HG02678 (cell line): Measurements from ENCODE around the gene DDX42.
"Not testable (repeated sequence)": the region's sequence is repeated elsewhere in the genome, so short reads cannot be mapped to it uniquely, and the experiment has no call there.

Source experiments
- ATAC-seq: cut with Tn5 transposase; IDR thresholded peaks from one replicate; pipeline ENCODE4 v1.9.1; 2021; ENCODE audit warnings: mild to moderate bottlenecking, moderate library complexity; ENCODE audit not compliant: unreplicated experiment

Gene DDX42

DNA sequence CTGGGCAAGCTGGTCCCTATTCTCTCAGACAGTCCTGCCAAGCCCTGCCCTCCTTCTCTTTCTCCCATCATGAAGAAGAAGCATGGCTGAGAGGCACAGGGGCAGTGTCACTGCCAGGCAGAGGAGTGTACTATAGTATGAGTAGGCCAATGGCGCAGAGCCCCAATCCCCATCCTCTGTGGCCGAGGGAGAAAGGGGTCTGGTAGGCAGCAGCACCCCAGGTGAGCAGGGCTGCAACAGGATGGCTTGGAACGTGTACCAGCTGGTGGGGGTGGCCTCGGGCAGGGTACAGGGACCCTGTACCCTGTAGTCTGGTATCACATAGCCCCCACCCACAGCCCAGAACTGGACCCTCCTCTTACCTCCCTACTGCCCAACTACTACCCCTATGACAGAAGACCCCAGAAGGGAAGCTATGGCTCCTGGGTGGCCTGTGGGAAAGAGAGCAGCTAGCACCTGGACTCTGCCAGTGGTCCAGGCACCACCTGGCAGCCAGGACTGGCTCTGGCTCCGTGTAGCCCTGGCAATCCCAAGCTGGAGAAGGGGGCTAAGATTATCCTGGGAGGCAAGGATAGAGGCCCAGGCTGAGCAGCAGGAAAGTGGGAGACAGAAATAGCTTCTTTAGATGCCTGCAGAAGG is 64.1 kb downstream of the DDX42 start:
- no peak for ATAC-seq

DNA sequence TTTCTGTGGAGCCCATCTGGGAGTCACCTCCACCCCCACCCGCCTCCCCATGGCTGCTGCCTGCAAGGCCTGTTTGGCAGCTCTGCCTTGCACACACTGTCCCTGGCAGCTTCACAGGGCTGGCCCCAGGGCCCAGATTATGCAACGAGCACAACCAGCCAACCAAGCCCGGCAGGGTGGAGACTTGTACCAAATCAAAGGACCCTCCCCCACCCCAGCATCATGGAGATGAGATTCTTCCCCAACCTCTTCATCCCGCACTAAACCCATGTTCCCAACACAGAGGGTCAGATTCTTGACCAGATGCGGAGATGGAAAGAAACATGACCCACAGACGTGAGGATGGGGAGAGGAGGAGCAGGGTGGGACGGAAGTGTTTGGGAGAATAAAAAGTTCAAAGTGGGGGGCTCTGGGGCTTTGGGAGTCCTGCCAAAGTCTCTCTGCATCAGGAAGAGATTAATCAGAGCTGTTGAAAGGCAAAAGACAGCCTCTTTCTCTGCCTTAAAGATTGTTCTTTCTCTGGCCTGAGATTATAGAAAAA is 64.7 kb downstream of the DDX42 start:
- ATAC-seq, result no peak

DNA sequence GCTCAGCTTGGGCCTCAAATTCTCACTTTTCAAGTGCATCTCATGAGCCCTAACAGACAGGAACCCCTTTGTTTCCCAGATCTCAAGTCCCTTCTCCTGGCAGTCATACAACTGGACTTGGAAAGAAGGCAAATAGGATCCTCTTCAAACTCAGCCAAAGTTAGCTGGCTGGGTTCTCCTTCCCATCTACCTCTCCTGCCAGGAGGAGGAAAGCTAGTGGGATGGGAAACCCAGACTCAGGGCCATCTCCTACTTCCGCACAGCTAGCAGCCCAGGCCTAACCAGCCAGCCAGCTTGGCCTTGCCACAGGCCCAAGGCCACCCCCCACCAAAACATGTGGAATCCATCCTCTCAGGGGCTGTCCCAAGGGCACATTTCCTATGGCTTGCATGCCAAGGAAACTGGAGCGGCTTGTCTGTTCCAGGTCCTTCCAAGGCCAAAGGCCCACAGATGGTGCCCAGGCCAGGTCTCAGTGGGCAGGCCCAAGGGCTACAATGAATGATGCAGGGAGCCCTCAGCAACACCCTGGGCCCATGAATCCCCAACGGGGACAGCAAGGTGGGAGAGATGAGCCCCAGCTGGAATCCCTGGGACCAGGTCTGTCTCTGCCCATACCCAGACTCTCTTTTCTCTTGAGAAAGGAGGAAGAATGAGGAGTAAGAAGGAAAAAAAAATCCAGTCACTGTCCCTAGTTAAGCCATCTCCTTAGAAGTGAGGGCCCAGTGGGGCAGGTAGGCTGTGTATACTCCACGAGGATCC is 66.8 kb downstream of the DDX42 start:
- ATAC-seq, result no peak

DNA sequence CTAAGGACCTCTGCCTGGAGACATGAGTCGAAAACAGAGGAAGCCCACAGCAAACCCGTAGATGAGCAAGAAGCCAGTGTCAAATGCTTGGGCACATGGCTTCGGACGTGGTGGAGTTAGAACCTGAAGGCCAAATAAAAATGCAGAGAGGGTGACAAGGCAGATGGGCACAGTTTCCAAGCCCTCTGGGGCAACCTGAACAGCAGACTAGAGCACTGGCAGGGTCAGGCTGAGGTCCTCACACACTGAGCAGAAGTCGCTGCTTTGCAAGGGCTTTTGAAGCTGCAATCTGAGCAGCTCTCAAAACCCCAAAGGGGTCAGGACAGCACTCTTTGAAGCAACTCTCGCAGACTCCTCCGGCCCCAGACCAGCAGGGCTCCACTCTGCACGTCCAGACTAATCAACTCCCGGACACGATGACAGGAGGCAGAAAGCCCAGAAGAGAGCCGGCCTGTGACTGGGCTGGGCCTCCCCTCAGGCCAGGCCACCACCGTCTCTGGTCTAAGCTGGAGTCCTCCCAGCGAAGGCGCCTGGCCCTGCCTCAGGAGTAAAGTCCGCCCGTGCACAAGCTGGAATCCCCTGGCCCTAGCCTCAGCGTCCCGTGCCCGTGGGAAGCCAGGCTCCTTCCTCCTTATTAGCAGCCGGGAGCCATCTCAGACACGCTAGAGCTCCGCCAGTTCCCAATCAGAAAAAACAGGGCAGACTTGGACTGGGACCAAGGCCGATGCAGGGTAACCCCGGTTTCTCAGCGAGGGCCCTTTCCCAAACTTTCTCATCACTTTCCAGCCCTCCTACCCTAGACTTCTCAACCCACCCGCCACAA is 67.6 kb downstream of the DDX42 start:
- ATAC-seq, result no peak

GRCh38 chr17:63842173-63842539 is 68.2 kb downstream of the DDX42 start:
- ATAC-seq, result peak; percentile 28

- peak; percentile 78 for ATAC-seq
Measured at GRCh38 chr17:63842540-63843386, 68.8 kb downstream of the DDX42 start, which contains the start of gene SMARCD2. SMARCD2 (minus strand) TSS chr17:63842685; CDS start chr17:63842674, 11 bp downstream.

DNA sequence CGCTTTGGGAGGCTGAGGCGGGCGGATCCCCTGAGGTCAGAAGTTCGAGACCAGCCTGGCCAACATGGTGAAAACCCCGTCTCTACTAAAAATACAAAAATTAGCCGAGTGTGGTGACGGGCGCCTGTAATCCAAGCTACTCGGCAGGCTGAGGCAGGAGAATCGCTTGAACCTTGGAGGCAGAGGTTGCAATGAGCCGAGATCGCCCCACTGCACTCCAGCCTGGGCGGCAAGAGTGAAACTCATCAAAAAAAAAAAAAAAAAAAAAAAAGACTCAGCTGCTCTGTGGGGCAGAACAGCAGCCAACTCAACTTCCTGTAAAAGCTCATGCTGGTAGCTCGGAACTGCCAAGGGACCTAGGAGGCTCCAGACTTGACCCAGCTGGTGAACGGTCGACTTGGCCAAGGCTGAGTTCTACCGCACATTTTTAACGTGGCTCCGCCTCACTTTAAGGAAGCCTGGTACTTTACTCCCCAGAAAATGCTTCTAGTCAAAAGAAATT is 69.5 kb downstream of the DDX42 start:
- not testable (repeated sequence) for ATAC-seq

GRCh38 chr17:63843910-63844677 is 70.1 kb downstream of the DDX42 start:
- ATAC-seq, result no peak

DNA sequence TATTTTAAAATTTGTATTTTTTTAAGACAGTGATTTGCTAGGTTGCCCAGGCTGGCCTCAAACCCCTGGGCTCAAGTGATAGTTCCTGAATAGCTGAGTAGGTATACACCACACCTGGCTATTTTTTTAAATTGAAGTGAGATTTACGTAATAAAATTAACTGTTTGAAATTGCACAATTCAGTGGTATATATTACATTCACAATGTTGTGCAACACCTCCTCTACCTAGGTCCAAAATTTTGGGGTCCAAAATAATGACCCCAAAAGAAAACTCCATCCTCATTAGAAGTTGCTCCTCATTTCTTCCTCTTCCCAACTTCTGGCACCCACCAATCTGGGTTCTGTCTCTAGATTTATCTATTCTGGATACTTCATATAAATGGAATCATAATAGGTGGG is 71.5 kb downstream of the DDX42 start:
- no peak for ATAC-seq

DNA sequence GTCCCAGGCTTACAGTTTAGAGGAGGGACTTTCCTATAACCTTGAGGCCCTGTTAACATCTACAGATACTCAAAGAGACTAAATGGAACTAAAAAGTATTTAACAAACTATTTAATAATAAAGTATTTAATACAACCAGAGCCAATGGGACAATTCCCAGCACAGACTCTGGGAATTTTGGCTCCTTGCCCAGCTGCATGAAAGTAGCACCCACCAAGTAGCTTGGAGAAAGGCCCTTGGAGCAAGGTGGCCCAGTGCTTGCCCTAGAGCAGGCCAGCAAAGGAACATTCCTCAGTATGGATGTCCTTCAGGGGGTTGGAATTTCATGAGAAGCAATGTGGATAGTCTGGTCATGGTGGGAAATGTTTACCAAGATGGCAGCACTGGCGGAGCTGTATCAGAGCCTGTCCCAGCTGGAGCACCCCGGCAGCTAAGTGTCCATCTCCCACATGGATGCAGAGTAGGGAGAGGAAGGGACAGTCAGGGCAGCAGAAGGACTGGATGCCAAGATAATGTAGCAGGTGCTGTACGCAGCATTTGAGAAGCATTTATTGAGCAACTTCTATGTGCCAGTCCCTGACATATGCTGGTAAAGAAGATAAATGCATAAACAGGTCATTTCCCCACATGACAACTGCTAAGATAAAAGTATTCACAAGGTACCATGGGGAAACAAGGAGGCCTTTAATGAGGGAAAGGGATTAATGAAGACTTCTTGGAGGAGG is 73.7 kb downstream of the DDX42 start:
- no peak for ATAC-seq

DNA sequence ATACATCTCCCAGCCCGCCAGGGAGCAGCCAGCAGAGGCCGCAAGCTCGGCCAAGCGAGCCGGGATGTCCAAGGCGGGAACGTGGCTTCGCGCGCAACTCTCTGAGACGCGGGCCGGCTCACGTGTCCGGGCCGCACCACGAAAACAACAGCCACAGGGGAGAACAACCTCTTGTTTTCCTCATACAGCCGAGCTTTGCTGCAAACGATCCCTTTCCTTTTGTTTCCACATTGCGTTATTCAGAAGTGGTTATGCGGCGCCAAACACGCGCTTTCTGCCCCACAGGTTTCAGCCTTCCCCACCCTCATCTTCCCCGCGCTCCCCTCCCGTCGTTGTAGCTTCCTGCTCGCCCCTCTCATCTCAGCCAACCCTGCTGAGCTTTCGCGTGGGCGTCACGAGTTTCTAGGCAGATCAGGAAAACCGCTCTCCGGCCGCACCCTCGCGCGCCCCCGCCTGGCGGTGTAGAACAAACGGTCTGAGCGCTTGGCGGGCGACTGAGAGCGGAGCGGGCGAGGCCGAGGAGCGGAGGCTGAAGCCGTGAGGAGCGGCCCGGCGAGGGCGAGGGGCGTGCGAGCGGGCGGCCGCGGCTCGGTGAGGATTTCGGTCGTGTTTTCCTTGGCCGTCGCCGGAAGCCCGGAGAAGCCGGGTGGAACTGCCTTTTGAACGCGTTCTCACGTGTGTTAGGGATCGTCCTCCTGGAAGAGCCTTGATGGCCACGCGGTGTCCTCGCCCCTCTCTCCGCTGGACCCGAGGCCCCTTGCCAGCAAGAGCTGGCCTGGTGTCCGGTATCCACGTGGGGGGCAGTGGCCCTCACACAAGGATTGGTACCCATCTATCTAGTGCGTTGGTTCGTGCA is 75.1 kb downstream of the DDX42 start:
- peak; percentile 90 for ATAC-seq

- ATAC-seq, result no peak
Measured at GRCh38 chr17:63850401-63850800, 76.4 kb downstream of the DDX42 start.

DNA sequence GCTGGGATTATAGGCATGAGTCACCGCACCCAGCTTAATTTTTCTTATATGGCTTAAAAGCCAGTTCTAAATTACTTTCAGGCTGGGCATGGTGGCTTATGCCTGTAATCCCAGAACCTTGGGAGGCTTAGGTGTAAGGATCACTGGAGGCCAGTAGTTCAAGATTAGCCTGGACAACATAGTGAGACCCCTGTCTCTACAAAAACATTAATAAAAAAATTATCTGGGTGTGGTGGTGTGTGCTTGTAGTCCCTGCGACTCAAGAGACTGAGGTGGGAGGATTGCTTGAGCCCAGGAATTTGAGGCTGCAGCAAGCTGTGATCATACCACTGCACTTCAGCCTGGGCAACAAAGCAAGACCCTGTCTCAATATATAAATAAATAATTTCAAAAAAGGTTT is 79.3 kb downstream of the DDX42 start:
- no peak for ATAC-seq

DNA sequence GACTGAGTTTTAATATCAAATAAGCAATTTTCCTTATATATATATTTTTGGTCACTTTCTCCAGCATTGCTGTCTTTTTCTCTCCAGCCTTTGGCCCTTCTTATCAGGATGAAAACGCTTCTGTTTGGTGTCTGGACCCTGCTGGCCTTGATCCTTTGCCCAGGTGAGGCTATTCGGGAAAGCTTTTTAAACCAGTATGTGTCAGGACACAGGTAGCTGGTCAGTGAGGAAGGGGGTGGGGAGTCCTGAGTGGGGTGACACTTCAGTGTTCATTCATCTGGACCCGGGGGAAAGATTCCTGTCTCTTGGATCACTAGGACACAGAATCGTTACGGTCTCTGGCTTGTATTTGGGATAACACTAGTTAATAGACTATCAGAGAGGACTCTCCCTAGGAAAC is 80.7 kb downstream of the DDX42 start:
- no peak for ATAC-seq

GRCh38 chr17:63855185-63855584 is 81.2 kb downstream of the DDX42 start:
- ATAC-seq, result no peak

DNA sequence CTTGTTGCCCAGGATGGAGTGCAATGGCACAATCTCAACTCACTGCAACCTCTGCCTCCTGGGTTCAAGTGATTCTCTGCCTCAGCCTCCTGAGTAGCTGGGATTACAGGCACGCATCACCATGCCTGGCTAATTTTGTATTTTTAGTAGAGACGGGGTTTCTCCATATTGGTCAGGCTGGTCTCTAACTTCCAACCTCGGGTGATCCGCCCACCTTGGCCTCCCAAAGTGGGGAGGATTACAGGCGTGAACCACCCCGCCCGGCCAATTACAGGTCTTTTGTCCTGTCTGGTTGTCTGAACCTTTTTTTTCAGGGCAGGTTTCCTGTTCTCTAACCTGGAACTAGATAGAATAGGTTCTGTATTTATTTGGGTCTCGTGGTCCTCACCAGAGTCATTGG is 82.5 kb downstream of the DDX42 start:
- ATAC-seq, result not testable (repeated sequence)

- ATAC-seq, result no peak
Measured at GRCh38 chr17:63859257-63859656, 85.3 kb downstream of the DDX42 start.

DNA sequence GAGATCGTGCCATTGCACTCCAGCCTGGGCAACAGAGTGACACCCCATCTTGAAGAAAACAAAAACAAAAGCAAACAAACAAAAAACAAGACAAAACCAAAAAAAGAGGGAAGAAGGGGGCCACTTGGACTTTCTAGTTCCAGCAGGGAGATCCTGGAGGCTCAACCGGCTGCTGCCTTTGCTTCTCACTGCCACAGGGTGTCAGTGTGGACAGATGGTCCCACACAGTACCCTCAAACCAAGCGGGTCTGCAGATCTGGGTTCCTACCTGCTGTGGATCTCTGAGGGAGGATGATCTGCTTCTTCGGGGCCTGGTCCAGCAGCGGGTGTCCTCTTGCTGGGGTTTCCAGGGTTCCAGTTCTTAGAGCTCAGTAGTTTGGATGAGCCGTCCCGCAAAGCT is 92.7 kb downstream of the DDX42 start:
- not testable (repeated sequence) for ATAC-seq
